Activated CD4-positive, alpha-beta T cell treated with anti-CD3 and anti-CD28 coated beads for 1 hour (primary cell): Measurements from ENCODE around the gene STK11IP.

Experiments
- DNase-seq: peaks from one replicate; pipeline ENCODE4 v3.0.0-alpha.2; 2020

The STK11IP gene

DNA sequence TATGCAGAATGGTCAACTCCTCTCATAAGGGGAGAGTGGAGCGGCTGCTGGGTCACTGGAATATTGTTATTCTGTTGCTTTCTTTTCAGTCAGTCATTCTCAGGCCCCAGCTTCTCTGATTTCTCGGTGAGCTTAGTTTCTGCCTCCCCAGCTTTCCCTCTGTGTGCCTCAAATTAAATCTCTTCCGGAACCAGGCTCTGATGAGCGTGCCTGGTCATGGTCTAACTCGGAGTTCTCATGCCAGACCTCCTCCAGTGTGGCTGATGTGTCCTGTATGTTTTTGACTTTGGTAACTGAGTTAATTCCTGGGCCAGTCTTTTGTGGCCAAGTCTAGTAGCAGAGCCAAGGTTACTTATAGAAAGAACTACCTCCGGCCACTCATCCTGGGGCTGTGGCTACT is 4.9 kb upstream of the STK11IP start:
- no peak for DNase-seq

DNA sequence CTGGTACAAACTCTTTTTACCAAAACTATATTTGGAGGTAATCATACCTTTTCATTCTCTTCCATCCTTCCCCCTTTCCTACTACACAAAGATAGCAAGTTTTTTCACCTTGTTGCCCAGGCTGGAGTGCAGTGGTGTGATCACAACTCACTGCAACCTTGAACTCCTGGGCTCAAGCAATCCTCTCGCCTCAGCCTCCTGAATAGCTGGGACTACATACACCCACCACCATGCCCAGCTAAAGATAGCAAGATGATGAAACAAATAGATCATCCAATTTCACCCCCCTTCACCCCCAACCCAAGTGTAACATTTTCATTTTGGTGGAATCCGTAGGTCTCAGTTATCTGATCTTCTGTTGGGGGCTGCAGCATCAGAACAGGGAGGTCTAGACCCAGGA is 4.5 kb upstream of the STK11IP start:
- DNase-seq: no peak

DNA sequence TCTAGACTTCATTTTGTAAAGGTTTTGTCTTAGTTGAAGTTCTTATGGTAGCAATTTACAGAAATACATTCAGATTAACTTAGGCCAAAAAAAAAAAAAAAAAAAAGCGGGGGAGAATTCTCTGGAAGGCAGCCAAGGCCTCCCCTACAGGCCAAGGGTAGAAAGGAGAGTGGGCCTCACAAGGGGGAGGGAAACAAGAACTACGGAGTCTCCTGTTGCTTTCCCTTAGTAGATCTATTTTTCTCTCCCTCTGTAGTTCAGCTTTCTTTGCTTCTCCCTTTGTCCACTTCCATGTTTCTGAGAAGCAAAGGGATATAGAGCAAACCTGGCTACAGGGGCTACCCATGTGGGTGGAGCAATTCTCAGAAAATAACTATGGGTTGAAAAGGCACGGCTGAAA is 2.4 kb upstream of the STK11IP start:
- DNase-seq: no peak

DNA sequence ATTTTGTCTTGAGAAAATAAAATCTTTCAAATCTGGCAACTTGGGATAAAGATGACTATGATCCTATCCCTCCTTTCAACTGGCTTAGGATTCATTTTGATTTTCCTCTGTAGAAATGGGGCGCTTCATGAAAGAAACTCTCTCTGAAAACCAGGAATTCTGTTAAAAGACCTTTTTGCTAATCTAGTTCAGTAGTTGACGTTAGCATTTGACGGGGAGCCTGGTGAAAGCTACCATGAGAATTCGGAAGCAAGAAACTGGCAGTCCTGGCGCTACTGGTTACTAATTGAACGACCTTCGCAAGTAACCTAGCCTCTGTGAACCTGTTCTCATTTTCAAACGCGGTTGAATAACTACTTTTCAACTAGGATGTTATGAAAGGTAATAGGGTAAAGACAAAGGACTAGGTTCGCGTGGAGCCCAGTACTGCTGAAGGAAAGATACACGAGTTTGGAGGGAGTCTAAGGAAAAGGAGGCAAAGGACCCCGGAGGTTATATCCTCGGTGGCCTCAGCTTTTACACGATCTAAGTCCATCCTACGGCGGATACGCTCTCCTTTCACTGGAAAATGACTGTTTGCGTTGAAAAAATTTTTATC is 604 bp upstream of the STK11IP start:
- DNase-seq: no peak

DNA sequence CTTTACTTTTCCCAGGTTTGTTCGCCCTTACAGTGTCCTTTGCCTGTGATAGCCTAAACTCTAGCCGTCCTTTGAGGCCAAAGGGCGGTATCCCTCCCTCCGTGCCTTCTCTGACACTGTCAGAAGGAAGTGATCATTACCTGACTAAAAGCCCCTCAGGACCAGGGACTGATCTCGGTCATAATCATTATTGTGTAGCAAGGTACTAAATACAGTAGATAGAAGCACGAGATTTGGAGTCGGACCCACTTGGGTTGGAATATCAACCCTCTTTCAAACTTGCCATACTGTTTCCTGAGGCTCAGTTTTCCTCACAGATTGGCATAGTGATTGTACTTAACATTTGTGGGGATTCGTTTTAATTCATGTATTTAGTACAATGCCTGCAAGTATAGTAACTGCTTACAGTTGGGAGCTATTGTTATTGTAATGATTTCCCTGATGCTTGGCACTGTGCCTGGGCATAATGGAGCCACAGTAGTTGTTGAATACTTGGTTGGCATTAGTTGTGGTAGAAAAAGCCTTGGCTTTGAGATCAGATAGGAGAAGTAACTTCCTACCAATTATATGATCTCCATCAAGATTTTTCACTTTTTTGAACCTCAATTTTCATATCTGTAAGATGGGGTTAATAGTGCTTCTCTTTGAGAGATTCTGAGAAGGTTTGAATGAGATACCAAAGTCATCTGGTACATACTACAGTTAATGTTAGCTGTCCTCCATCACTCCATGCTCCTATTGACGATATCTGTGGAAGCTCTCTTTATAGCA is 836 bp downstream of the STK11IP start:
- DNase-seq: no peak

DNA sequence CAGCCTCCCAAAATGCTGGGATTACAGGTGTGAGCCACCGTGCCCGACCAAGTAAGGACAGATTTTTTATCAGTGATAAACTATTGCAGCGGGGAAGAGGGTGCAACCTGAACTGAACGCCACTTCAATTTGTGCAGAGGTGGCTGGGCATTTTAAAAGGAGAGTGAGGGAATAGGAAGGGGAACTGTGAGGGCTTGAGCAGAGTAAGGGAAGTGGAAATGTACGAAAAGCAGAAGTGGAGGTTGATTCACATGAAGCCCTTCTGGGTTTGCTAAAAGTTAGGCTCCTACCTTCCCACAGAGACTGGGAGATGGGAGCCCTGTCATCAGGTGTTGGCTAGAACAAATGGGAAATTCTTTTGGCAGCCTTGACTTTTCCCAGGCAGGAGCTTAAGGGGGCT is 6.1 kb downstream of the STK11IP start:
- DNase-seq: no peak

DNA sequence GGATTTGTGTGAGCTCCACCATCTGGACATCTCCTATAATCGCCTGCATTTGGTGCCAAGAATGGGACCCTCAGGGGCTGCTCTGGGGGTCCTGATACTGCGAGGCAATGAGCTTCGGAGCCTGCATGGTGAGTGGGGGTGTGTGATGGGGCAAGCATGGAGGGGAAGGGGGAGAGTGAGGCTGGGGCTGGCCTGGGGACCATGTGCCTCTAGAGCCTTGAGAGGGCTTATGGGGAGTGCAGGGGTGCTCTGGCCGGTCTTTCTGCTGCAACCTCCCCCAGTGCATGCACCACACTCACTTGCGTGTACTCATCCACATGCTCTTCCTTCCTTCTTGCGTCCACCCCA is 7.9 kb downstream of the STK11IP start:
- DNase-seq: no peak

DNA sequence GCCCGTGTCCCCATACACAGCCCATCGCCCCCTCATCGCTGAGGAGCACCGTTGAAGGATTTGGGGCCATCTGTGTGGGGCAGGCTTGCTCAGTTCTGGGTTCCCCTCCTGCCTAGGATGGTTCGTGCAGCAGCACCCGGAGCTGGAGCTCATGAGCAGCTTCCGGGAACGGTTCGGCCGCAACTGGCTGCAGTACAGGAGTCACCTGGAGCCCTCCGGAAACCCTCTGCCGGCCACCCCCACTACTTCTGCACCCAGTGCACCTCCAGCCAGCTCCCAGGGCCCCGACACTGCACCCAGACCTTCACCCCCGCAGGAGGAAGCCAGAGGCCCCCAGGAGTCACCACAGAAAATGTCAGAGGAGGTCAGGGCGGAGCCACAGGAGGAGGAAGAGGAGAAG is 10.3 kb downstream of the STK11IP start:
- DNase-seq: no peak

DNA sequence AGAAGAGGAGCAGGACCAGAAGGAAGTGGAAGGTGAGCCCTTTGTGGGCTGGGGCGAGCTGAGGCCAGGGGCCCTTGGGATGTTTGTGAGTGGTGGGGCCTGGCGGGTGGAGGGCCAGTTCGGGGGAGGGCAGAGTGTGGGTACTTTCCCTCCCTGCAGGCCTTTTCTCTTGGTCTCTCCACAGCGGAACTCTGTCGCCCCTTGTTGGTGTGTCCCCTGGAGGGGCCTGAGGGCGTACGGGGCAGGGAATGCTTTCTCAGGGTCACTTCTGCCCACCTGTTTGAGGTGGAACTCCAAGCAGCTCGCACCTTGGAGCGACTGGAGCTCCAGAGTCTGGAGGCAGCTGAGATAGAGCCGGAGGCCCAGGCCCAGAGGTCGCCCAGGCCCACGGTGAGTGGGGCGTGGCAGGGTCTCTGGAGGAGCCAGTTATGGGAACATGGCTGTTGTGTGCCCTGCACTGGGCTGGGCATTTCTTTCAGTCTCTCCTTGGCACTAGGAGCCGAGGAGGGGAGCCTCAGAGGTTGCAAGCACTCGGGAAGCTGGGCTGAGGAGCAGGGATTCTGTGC is 10.8 kb downstream of the STK11IP start:
- DNase-seq: no peak

DNA sequence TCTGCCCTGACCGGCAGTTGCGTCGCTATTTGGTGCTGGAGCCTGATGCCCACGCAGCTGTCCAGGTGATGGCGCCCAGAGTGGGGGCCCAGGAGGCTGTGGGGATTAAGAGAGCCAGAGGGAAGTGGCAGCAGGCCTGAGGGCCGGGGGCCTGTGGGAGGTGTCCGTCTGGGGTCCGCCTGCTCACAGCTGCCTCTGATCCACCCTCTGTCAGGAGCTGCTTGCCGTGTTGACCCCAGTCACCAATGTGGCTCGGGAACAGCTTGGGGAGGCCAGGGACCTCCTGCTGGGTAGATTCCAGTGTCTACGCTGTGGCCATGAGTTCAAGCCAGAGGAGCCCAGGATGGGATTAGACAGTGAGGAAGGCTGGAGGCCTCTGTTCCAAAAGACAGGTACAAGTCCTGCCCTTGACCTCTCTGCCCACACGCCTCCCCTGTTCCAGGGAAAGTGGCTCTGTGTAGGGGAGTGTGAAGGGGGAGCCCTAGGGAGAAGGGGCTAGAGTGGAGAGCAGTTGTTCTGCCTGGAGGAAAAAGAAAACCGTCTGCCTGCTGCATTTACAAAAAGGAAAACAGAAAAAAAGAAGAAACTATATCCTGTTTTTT is 11.6 kb downstream of the STK11IP start:
- no peak for DNase-seq

DNA sequence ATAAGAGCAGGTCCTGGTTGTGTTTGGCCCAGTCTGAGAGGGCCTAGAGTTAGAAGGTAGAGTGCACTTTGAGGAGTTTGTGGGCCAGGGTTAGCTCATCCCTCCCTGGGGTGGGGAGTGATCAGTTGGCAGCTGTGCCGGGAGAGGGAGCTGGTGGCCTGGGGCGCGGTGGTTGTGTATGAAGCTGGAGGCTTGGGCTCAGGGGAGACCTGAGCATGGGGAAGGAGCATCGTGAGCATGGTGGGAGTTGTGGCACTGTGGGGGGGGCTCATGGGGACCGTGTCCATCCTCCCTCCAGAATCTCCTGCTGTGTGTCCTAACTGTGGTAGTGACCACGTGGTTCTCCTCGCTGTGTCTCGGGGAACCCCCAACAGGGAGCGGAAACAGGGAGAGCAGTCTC is 13.6 kb downstream of the STK11IP start:
- DNase-seq: no peak

DNA sequence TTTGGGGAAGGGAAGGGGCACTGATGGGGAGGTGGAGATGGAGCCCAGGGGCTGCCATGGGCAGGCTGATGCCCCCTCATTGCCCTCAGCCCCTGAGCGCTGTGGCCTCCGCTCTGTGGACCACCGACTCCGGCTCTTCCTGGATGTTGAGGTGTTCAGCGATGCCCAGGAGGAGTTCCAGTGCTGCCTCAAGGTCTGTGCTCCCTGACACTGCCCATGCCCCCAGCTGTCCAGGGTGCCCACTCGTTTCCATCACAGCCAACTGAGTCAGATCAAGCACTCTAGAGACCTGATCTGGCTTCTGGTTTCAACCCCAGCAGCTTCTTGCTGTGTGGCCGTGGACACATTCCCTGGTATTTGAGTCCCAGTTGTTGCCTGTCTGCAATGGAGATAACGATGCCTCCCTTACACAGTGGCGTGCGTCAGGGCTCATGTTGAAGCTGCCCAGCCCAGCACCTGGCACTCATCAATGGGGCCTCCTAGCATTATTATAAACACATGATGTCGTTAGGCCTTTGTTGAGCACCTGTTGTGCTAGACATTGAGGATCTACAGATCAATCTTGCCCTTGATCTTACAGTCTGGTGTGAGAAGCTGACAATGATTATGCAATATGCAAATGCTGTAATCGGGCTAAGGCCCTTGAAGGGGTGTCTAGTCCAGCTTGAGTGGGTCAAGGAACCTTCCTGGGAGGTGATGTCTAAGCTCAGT is 14.4 kb downstream of the STK11IP start:
- DNase-seq: no peak

DNA sequence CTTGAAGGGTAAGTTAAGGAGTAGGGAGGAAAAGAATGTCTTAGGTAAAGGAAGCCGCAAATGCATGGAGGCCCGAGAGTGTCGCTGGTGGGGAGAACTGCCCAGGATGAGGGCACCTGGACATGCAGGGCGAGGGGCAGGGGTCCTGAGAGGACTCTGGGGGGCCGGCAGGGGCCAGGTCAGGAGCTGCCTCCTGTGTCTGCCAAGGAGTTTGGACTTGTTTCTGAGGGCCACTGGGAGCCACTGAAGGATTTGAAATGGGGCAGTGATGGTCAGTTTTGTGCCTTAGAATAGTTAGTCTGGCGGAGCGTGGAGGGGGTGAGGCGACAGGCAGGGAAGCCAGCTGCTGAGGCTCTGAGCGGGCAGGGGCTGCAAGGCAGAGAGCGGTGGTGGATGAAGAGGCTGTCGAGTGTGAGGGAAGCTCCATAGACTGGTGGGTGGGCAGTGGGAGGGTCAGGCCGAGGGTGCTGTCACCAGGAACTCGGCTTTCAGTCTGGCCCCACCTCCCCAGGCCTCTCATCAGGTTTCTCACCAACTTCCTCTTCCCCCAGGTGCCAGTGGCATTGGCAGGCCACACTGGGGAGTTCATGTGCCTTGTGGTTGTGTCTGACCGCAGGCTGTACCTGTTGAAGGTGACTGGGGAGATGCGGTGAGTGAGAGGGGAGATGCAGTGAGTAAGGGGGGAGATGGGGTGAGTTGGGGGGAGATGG is 15.1 kb downstream of the STK11IP start:
- no peak for DNase-seq

DNA sequence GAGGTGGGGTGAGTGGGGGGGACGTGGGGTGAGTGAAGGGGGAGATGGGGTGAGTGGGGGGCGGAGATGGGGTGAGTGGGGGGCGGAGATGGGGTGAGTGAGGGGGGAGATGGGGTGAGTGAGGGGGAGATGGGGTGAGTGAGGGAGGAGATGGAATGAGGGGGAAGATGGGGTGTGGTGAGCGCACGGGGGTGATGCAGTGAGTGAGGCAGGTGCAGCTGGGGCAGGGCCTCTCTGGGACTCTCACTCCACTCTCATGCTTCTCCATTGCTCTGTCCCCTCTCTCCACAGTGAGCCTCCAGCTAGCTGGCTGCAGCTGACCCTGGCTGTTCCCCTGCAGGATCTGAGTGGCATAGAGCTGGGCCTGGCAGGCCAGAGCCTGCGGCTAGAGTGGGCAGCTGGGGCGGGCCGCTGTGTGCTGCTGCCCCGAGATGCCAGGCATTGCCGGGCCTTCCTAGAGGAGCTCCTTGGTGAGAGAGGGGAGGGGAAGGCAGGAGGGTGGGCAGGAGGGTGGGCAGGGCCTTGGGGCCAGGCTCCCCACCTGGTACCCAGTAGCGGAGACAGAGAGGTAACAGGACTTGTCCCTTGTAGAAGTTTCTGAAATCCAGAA is 15.9 kb downstream of the STK11IP start:
- no peak for DNase-seq

DNA sequence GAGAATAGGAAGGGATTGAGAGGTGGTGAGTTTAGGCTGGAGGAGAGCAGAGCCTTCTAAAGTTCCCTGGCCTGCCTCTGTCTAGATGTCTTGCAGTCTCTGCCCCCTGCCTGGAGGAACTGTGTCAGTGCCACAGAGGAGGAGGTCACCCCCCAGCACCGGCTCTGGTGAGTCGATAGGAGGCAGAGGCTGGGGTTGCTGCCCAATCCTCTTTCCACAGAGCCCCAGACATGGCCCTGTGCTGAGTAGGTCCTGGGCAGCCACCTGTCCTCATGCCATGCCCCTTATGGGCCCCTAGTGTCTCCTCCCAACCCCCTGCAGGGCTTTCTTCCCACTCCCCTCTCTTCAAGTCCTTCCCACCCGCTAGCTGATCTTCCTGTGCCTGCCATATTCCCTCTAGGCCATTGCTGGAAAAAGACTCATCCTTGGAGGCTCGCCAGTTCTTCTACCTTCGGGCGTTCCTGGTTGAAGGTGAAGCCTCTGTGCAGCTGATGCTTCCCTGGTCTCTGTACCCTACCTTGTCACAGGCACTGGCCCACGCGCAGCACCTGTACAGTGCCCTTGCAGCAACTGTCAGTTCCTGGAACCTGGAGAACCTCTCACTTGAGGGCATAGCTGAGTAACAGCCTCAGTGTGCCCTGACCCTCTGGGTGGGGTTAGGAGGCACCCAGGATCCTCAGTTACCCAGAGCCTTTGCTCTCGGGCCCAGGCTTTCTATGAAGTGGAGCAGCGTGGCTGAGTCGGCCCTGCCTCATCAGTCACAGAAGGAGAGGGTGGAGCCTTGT is 16.6 kb downstream of the STK11IP start:
- DNase-seq: no peak

DNA sequence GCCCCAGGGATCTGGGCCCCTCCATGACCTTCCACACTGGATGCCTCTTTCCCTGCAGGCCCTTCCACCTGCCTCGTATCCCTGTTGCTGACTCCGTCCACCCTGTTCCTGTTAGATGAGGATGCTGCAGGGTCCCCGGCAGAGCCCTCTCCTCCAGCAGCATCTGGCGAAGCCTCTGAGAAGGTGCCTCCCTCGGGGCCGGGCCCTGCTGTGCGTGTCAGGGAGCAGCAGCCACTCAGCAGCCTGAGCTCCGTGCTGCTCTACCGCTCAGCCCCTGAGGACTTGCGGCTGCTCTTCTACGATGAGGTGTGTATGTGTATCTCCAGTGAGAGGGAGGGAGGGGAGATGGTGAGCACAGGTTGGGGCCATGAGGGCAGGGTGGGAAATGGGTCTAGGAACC is 17.4 kb downstream of the STK11IP start:
- no peak for DNase-seq

DNA sequence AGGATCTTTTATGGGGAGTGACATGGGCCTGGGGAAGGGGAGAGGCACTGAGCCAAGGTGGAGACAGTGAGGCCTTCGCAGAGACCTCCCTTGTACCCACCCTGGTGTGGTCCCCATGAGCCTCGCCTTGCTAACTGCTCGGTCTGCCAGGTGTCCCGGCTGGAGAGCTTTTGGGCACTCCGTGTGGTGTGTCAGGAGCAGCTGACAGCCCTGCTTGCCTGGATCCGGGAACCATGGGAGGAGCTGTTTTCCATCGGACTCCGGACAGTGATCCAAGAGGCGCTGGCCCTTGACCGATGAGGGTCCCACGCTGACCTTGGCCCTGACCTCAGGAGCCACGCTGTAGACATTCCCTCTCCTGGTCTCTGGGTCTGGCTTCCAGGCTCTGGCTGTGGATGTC is 18.2 kb downstream of the STK11IP start:
- DNase-seq: no peak

DNA sequence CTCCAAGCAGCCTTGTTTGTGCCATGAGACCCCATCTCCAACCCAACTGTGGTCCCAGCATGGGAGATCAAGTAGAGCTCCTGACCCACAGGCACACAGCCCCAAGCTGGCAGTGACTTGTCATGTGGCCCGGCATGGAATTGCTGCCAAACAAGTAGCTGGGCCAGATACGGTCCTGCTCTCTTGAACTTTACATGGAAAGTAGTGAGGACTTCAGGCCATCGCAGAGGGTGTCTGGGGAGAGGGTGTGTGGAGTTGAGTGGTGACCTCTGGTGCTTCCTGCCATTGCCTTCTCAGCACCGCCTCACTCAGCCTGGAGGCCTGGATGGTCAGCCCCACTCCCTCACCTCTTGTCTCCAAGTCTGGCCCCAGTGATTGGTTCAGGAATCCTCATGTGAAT is 18.9 kb downstream of the STK11IP start:
- DNase-seq: no peak

DNA sequence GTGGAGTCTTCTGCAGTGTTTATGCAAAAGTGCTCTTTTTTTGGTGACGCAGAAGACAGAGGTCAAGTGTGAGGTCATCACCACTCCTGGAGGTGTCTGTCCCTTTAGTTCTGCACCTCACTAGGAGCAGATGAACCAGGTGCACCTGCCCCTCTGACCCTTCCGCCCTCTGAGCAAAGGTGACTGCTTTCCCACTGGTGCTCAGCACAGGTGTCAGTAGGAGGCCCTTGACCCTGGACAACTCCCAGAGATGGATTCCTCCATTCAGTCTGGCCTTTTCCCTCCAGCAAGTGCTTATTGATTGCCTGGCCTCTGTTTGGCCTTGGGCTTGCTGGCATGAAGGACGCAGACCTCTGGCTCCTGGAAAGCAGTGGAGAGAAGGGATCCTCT is 21.1 kb downstream of the STK11IP start:
- no peak for DNase-seq

DNA sequence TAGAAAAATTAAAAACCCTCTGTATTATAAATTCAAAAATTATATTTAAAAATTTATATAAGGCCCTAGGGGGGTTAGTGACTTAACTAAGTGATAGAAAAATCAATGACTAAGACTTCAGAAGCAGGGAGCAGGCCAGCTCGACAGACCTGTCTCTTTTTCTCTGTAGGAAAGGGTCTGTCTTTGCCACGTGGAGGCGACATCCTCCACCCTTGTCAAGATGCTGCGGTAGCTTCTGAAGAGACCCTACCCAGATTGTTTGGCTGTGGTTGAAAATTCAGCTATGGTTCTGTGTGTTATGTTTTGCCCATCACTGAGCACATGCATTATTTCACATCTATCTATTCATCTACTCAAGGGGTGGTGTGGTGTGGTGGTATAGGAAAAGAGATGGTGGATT is 21.6 kb downstream of the STK11IP start:
- DNase-seq: no peak

DNA sequence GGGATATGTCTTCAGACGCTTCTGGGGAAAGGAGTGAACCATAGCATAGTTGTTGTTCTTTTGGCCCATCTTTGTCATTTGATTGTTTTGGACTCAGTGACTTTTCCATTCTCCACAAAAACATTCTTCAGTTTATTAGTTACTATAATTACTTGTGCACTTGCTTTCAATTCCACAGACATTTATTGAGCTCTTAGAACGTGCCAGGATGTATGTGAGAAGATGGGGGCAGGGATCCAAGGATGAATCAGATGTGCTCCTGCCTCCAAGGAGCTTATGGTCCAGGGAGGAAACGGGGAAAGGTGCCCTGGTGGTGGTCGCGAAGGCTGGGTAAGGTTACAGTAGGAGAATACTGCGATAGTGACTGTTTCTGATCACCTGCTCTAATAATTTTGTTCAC is 22.9 kb downstream of the STK11IP start:
- no peak for DNase-seq

DNA sequence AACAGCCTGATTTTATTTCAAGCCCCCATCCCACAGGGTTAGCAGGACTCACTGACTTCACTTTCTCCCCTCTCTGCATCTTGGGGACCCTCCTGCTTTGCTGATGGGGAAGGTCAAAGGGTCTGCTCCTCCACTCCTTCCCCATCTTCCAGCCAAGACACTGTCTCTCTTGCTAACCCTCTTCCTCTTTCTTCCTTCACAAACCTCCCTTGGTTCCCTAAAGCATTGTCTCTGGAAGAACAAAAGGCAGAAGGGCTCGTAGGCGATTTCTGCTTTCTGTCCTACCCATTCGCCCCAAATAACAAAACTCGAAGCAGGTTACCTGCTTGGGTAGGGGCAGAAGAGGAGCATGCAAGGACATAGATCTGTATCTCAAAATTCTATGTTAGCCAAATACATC is 24.3 kb downstream of the STK11IP start:
- no peak for DNase-seq
